Activated CD4-positive, alpha-beta T cell treated with anti-CD3 and anti-CD28 coated beads, Interleukin-2, amount 50 U/mL, for 16 hours (primary cell): ENCODE data around the gene USP54.

ENCODE experiments used
- DNase-seq: peaks from one replicate; pipeline ENCODE4 v3.0.0-alpha.2; 2020

The USP54 gene

GRCh38 chr10:73522263-73522662 lies 68.9 kb downstream of the USP54 start:
- DNase-seq: no peak

- DNase-seq: no peak
Measured at GRCh38 chr10:73519336-73519735, 71.8 kb downstream of the USP54 start.

- no peak for DNase-seq
Measured at GRCh38 chr10:73517166-73517888, 73.8 kb downstream of the USP54 start.

GRCh38 chr10:73512207-73512743 lies 78.9 kb downstream of the USP54 start:
- DNase-seq: no peak

GRCh38 chr10:73509695-73510094 lies 81.4 kb downstream of the USP54 start:
- DNase-seq: no peak

DNA sequence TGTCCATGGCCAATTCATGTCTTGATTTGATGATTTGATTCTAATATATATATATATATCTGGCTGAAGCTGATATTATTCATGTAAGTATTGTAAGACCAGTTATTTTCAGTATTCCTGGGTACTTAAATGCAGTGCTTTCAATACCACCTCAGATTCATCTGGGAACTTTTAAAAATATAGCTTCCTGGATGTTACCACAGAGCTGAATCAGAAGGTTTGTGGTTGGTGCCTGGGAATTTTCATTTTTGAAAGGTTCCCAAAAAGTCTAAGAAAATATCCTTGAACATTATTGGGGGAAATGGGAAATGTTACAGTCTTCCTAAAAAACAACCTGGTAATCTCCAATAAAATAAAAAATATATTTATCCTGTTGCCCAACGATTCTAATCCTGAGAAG lies 84.7 kb downstream of the USP54 start:
- DNase-seq: no peak

- no peak for DNase-seq
Measured at GRCh38 chr10:73506074-73506473, 85.1 kb downstream of the USP54 start.

GRCh38 chr10:73503037-73503436 lies 88.1 kb downstream of the USP54 start:
- no peak for DNase-seq

- no peak for DNase-seq
Measured at GRCh38 chr10:73501651-73502050, 89.5 kb downstream of the USP54 start.

DNA sequence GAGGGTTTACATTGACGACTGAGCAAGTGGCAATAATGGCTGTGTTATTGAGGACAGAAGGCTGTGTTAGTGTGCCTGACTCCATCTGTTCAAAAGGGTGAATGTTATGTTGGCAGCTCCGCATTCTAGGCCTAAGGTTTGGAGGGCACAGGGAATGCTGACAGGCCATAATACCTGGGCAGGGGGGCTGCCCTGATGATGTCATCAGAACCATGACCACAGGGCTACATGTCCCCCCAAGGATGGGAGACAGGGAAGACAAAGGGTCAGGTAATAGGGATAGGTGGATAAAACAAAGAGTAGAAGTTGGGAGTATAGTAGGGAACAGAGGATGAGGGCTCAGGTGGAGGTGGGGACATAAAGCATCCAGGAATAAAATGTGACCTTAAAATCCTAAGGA lies 93.5 kb downstream of the USP54 start:
- no peak for DNase-seq

GRCh38 chr10:73495884-73496674 lies 95.1 kb downstream of the USP54 start, which contains the start of gene PPP3CB:
PPP3CB (minus strand) TSS chr10:73496024; CDS start chr10:73495889, 135 bp downstream.
- DNase-seq: peak; percentile 92

- DNase-seq: peak; percentile 94
Measured at GRCh38 chr10:73495226-73495883, 95.8 kb downstream of the USP54 start.

DNA sequence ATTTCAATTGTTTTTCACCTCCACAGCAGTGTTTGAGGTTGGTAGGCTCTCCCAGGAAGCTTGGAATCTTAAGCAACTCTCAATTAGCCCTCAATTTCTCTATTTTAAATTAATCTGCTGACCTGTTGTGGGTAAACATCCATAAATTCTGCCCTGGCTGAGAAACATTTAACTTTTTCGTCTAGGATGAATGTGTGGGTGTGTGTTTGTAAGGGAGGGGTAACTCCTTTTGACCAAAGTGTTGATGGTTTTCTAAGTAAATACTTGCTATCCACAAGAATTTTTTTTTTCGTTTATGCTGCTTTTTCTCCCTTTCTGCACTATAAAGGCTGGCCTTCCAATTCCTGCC lies 96.3 kb downstream of the USP54 start:
- no peak for DNase-seq

GRCh38 chr10:73494213-73494612 lies 96.9 kb downstream of the USP54 start:
- no peak for DNase-seq

- no peak for DNase-seq
Measured at GRCh38 chr10:73493781-73494180, 97.4 kb downstream of the USP54 start.

- no peak for DNase-seq
Measured at GRCh38 chr10:73486601-73487000, 104.5 kb downstream of the USP54 start.

GRCh38 chr10:73485320-73485719 lies 105.8 kb downstream of the USP54 start:
- DNase-seq: no peak

DNA sequence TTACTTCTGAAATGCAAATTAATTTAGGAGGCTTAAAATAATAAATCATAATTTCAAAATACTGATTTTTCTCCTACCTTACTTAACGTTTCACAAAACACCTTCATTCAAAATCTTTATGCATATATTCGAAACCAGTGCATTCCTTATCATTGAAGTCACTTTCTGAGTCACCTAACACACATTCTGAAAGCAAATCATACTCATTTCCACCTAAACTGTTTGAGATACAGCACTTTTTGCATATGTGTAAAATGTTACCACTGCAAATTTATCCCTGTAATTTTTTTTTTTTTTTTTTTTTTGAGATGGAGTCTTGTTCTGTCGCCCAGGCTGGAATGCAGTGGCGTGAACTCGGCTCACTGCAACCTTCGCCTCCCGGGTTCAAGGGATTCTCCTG lies 111.0 kb downstream of the USP54 start:
- peak; percentile 86 for DNase-seq

DNA sequence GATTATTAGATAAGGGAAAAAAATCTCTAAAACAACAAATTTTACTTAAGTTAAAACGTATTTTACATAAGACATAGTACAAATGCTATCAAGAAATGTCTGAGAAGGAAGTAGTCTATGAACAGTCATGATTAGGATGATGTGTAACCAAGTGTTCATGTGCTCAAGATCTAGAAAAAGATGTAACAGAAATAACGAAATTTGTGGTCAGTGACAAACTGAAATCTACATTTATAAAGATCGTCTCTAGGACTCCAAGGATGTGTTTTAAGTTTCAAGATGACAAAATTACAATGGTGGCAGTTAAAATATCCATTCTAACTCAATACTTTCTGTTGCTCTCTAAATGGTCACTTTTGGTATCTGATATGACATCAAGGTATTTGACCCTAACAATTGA lies 112.5 kb downstream of the USP54 start:
- peak; percentile 84 for DNase-seq

DNA sequence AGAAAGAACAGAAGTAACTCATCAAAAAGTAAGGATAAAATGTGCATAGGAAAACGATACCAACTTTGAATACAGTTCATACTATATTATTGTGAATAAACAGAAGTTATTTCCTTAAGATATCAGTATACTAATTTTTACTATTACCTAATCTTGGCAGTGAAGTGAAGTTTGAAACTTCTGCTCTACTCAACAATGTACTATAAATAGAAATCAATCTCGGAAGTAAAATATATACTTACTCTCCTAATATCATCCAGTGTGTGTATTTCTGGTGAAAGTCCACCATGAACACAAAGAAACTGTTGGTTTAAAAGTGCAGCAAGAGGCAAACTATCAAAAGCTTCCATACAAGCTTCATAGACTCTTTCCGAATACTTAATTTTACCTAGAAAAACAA lies 119.9 kb downstream of the USP54 start:
- no peak for DNase-seq

DNA sequence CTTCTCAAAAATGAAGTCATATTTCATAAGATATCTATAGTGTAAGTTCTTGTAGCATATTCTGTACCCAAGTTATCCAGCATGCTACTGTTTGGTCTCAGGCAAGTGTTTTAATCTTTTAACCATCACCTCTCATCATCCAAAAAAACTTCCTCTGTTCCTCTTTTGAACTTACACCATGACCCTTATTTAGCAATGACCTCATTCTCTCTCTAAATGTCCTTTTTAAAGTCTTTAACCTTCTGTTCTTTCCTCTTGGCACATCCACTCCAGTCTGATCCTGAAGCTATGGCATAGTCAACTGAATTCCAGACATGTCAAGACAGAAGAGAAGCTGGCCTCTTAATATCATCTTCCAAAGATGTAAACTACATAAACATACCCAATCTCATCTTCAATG lies 121.6 kb downstream of the USP54 start:
- no peak for DNase-seq

DNA sequence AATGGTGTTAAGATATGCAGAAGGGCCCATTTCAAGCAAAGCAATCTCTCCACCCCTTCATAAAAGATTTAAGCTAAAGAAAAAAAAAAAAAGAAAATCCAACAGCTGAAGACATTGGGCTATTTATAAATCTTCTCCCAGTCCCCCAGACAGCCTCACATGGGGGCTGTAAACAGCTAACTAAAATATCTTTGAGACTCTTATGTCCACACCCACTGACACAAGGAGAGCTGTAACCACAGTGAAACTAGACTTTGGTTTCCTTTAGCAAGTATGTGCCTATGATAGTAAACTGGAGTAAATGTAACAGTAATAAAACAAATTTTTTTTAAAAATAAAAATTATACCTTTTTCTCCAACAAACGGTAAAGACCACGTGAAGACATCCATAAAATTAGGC lies 123.9 kb downstream of the USP54 start:
- no peak for DNase-seq

DNA sequence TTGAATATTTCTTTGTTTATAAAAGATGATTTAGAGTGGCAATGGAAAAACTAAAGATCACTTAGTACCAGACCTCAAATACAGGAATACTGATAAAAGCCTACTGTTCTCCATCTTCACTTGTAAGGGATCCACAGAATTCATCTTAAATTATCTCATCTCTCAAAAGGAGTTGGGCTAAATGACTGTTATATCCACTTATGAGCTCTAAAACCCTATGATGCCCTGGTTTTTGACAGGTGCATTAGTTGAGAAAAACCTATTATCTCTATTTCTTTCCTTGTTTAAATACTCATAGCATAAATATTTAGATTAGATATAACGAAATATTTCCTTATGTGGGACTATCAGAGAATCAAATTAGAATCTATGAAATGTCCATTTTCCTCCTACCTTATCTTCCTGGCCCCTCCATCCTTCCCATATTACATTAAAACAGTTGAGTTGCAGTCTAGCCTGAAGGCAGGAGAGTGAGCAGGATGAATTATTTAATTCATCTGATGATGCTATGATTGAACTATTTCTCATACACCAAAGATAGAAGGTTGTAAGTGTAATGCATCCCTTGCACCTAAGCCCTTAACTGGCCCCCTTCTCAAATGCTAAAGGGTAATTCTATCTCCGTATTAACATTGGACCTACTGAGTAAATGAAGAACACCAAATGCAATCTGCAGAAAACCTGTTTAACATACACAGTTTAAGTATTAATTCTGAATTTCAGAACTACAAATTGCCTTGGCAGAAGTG lies 125.0 kb downstream of the USP54 start:
- no peak for DNase-seq
